Type B pancreatic cell (in vitro differentiated cells): Measurements from ENCODE around the gene SLC6A3. TPM values are rescaled to one million over a fixed set of nuclear protein-coding genes. Genes with fewer than 3 reads are reported as not detected.
"Not testable (repeated sequence)": the region's sequence is repeated elsewhere in the genome, so short reads cannot be mapped to it uniquely, and the experiment has no call there.

Experiments used
- DNase-seq: peaks from one replicate; pipeline ENCODE4 v3.0.0; 2021; ENCODE audit warnings: mixed read lengths; ENCODE audit not compliant: unreplicated experiment; ENCODE audit errors: extremely low spot score
- H3K27ac Mint-ChIP-seq: 2 replicates; pipeline ENCODE4 v1.8.0; 2021; ENCODE audit warnings: mild to moderate bottlenecking, mixed read lengths
- H3K27me3 Mint-ChIP-seq: 2 replicates; pipeline ENCODE4 v1.8.0; 2021; ENCODE audit warnings: mixed read lengths
- H3K36me3 Mint-ChIP-seq: 2 replicates; pipeline ENCODE4 v1.8.0; 2021; ENCODE audit warnings: mixed read lengths
- H3K4me1 Mint-ChIP-seq: one replicate; pipeline ENCODE4 v1.8.0; 2021; ENCODE audit warnings: mixed read lengths; ENCODE audit not compliant: unreplicated experiment
- H3K4me3 Mint-ChIP-seq: 2 replicates; pipeline ENCODE4 v1.8.0; 2021; ENCODE audit warnings: mild to moderate bottlenecking, mixed read lengths
- H3K9me3 Mint-ChIP-seq: 2 replicates; pipeline ENCODE4 v1.8.0; 2021; ENCODE audit warnings: mixed read lengths
- total RNA-seq: library from RNA; stranded (reverse); gene quantifications from 2 replicates; pipeline ENCODE4 v1.2.1, GENCODE V29; 2021; ENCODE audit warnings: low replicate concordance
- TF ChIP-seq, protein P1 (sequence below): fragments of 200-600 bp; sonication (generic); conservative IDR thresholded peaks from 2 replicates; pipeline ENCODE4 v1.5.0; 2021; ENCODE audit warnings: antibody characterized with exemption, mild to moderate bottlenecking

Gene SLC6A3
- total RNA-seq, 1 donor from 2014 or later, result 0.19 TPM

GRCh38 chr5:1375871-1376810 lies 69.1 kb downstream of the SLC6A3 start:
- no peaks in the 10 kb centered on the region for H3K9me3 Mint-ChIP-seq
- no peaks in the 10 kb centered on the region for H3K4me1 Mint-ChIP-seq
- H3K27me3 Mint-ChIP-seq, result peaks cover 74% of the 10 kb centered on the region
- no peaks in the 10 kb centered on the region for H3K36me3 Mint-ChIP-seq
- TF ChIP-seq, protein P1, sequence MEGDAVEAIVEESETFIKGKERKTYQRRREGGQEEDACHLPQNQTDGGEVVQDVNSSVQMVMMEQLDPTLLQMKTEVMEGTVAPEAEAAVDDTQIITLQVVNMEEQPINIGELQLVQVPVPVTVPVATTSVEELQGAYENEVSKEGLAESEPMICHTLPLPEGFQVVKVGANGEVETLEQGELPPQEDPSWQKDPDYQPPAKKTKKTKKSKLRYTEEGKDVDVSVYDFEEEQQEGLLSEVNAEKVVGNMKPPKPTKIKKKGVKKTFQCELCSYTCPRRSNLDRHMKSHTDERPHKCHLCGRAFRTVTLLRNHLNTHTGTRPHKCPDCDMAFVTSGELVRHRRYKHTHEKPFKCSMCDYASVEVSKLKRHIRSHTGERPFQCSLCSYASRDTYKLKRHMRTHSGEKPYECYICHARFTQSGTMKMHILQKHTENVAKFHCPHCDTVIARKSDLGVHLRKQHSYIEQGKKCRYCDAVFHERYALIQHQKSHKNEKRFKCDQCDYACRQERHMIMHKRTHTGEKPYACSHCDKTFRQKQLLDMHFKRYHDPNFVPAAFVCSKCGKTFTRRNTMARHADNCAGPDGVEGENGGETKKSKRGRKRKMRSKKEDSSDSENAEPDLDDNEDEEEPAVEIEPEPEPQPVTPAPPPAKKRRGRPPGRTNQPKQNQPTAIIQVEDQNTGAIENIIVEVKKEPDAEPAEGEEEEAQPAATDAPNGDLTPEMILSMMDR, result no peak
- no peak for DNase-seq
- H3K4me3 Mint-ChIP-seq, result no peak overlapping the region
- H3K27ac Mint-ChIP-seq, result no peak overlapping the region

- peaks cover 72% of the 10 kb centered on the region for H3K27me3 Mint-ChIP-seq
- no peak overlapping the region for H3K4me3 Mint-ChIP-seq
These were observed 70.6 kb downstream of the SLC6A3 start for GRCh38 chr5:1374679-1375055.

GRCh38 chr5:1374030-1374678 lies 71.1 kb downstream of the SLC6A3 start:
- no peaks in the 10 kb centered on the region for H3K4me1 Mint-ChIP-seq
- no peaks in the 10 kb centered on the region for H3K36me3 Mint-ChIP-seq
- H3K27me3 Mint-ChIP-seq, result peaks cover 73% of the 10 kb centered on the region

More at GRCh38 chr5:1374679-1375055, 70.6 kb downstream of the SLC6A3 start:
- no peak overlapping the region for H3K27ac Mint-ChIP-seq
- no peaks in the 10 kb centered on the region for H3K9me3 Mint-ChIP-seq
- no peaks in the 10 kb centered on the region for H3K4me1 Mint-ChIP-seq
- TF ChIP-seq, protein P1, result no peak
- DNase-seq, result no peak
- no peaks in the 10 kb centered on the region for H3K36me3 Mint-ChIP-seq

DNA sequence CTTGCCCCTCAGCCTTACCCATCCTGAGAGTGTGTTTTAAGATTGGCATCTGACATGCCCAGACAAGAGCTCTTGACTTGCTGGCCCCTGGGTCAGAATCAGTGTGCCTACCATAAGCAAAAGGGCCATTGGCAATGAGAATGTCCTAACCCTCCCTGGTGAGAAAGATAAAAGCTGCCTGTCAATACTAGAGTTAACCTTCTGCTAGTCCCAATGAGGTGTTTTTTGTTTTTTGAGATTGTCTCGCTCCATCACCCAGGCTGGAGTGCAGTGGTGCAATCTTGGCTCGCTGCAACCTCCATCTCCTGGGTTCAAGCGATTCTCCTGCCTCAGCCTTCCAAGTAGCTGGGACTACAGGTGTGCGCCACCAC lies 73.3 kb downstream of the SLC6A3 start:
- DNase-seq, H3K36me3 Mint-ChIP-seq, H3K4me1 Mint-ChIP-seq, H3K27ac Mint-ChIP-seq, H3K4me3 Mint-ChIP-seq, H3K9me3 Mint-ChIP-seq: not testable (repeated sequence)
- H3K27me3 Mint-ChIP-seq, result peaks cover 80% of the 10 kb centered on the region

More at GRCh38 chr5:1374030-1374678, 71.1 kb downstream of the SLC6A3 start:
- H3K27ac Mint-ChIP-seq, result no peak overlapping the region
- TF ChIP-seq, protein P1, result no peak
- no peaks in the 10 kb centered on the region for H3K9me3 Mint-ChIP-seq
- DNase-seq, result no peak
- no peak overlapping the region for H3K4me3 Mint-ChIP-seq

GRCh38 chr5:1371218-1371971 lies 73.8 kb downstream of the SLC6A3 start:
- Mint-ChIP-seq H3K27me3 (peaks cover 81% of the 10 kb centered on the region), H3K27ac (no peak overlapping the region), H3K4me1 (no peaks in the 10 kb centered on the region), H3K36me3 (no peaks in the 10 kb centered on the region), H3K9me3 (no peaks in the 10 kb centered on the region), H3K4me3 (no peak overlapping the region)
- TF ChIP-seq, protein P1, result no peak
- no peak for DNase-seq
